Activated CD8-positive, alpha-beta T cell treated with anti-CD3 and anti-CD28 coated beads for 36 hours (primary cell): ENCODE measurements around the gene PSMA3. TPM values are rescaled to one million over a fixed set of nuclear protein-coding genes. Genes with fewer than 3 reads are reported as not detected.
A peak's percentile ranks its signal among the peaks of the same experiment; 100 is the strongest.

Source experiments
- ATAC-seq: fragments of 200-7000 bp; cut with Tn5 transposase; one replicate; pipeline ENCODE4 v1.10.0; 2021; ENCODE audit warnings: mild to moderate bottlenecking, moderate library complexity
- CTCF ChIA-PET: fragments of 350-600 bp; sonication (Branson Sonifier 250); formaldehyde crosslinking; loops from one replicate; lab custom pipeline; 2021; ENCODE audit warnings: antibody characterized with exemption; lab: Charles Lee
- POLR2A ChIA-PET: fragments of 350-600 bp; sonication (Branson Sonifier 250); formaldehyde crosslinking; loops from one replicate; lab custom pipeline; 2021; ENCODE audit warnings: antibody characterized with exemption; lab: Charles Lee
- DNase-seq: peaks from one replicate; pipeline ENCODE4 v3.0.0-alpha.2; 2020
- H3K27ac Mint-ChIP-seq: one replicate; pipeline ENCODE4 v1.8.0; 2021; ENCODE audit warnings: mild to moderate bottlenecking, mixed read lengths
- H3K27me3 Mint-ChIP-seq: one replicate; pipeline ENCODE4 v1.8.0; 2021; ENCODE audit warnings: mixed read lengths
- H3K36me3 Mint-ChIP-seq: one replicate; pipeline ENCODE4 v1.8.0; 2021; ENCODE audit warnings: low read depth, mixed read lengths
- H3K4me1 Mint-ChIP-seq: one replicate; pipeline ENCODE4 v1.8.0; 2021; ENCODE audit warnings: low read depth, mixed read lengths
- H3K4me3 Mint-ChIP-seq: one replicate; pipeline ENCODE4 v1.8.0; 2021; ENCODE audit warnings: mild to moderate bottlenecking, moderate library complexity, mixed read lengths
- H3K9me3 Mint-ChIP-seq: one replicate; pipeline ENCODE4 v1.8.0; 2021; ENCODE audit warnings: mixed read lengths
- CTCF ChIP-seq: fragments of 200-600 bp; IDR thresholded peaks from one replicate; pipeline ENCODE4 v1.8.0; 2022; ENCODE audit warnings: antibody characterized with exemption, mild to moderate bottlenecking
- intact Hi-C: fragments of 100-400 bp; cut with micrococcal nuclease; formaldehyde crosslinking; loops from one replicate; pipeline ENCODE4 v1.10.0; 2022
- total RNA-seq, 2 experiments: library from RNA; stranded (reverse); gene quantifications; one replicate each; pipeline ENCODE4 v1.2.3, GENCODE V29; 2021

PSMA3 gene
- total RNA-seq, 2 experiments from 2014 or later, result 378 to 401 TPM

- Mint-ChIP-seq H3K27ac (peak overlapping the region; percentile 96), H3K27me3 (no peaks in the 10 kb centered on the region), H3K4me1 (peaks cover 63% of the 10 kb centered on the region), H3K9me3 (no peaks in the 10 kb centered on the region), H3K36me3 (peaks cover 76% of the 10 kb centered on the region), H3K4me3 (peak overlapping the region; percentile 59)
- ATAC-seq (no peak), DNase-seq (no peak)
- CTCF ChIA-PET, result no interaction called here
- no peak for TF ChIP-seq CTCF
- intact Hi-C loops, result loop anchor here (5.0 kb wide), 1 partner anchor 35 kb away; no protein-coding TSS in a partner anchor
- POLR2A ChIA-PET, result interaction anchor here (0.6 to 1.1 kb wide), 2 partner anchors 12 to 13 kb away, joined by 4 read pairs; no protein-coding TSS in a partner anchor
These were observed 37.3 kb downstream of the PSMA3 start for GRCh38 chr14:58281969-58282368.

GRCh38 chr14:58282925-58283593 lies 38.4 kb downstream of the PSMA3 start:
- Mint-ChIP-seq H3K9me3 (no peaks in the 10 kb centered on the region), H3K4me1 (peaks cover 68% of the 10 kb centered on the region), H3K27ac (peak overlapping the region; percentile 11)

GRCh38 chr14:58283730-58284129 lies 39.1 kb downstream of the PSMA3 start:
- intact Hi-C loops, result loop anchor here (5.0 kb wide), 1 partner anchor 36 kb away; no protein-coding TSS in a partner anchor
- Mint-ChIP-seq H3K36me3 (peaks cover 80% of the 10 kb centered on the region), H3K4me3 (no peak overlapping the region), H3K27ac (peak overlapping the region; percentile 21), H3K9me3 (no peaks in the 10 kb centered on the region), H3K4me1 (peaks cover 72% of the 10 kb centered on the region), H3K27me3 (no peaks in the 10 kb centered on the region)
- ChIA-PET CTCF (no interaction called here), POLR2A (interaction anchor here (0.9 to 1.5 kb wide), 3 partner anchors 11 to 20 kb away, joined by 4 to 7 read pairs (median 4); partner anchors contain the start of gene ARID4A)
- no peak for TF ChIP-seq CTCF
- ATAC-seq (no peak), DNase-seq (no peak)

More at GRCh38 chr14:58282925-58283593, 38.4 kb downstream of the PSMA3 start:
- intact Hi-C loops, result loop anchor here (5.0 kb wide), 1 partner anchor 36 kb away; no protein-coding TSS in a partner anchor
- H3K27me3 Mint-ChIP-seq, result no peaks in the 10 kb centered on the region
- CTCF ChIA-PET, result no interaction called here
- ATAC-seq (no peak), DNase-seq (no peak)
- TF ChIP-seq CTCF, result no peak
- no peak overlapping the region for H3K4me3 Mint-ChIP-seq
- POLR2A ChIA-PET, result interaction anchor here (0.9 to 1.5 kb wide), 3 partner anchors 12 to 19 kb away, joined by 4 to 7 read pairs (median 4); partner anchors contain the start of gene ARID4A
- peaks cover 78% of the 10 kb centered on the region for H3K36me3 Mint-ChIP-seq

GRCh38 chr14:58285132-58285531 lies 40.5 kb downstream of the PSMA3 start:
- Mint-ChIP-seq H3K27ac (peak overlapping the region; percentile 60), H3K4me1 (peaks cover 78% of the 10 kb centered on the region), H3K27me3 (no peaks in the 10 kb centered on the region), H3K36me3 (peaks cover 80% of the 10 kb centered on the region), H3K4me3 (no peak overlapping the region), H3K9me3 (no peaks in the 10 kb centered on the region)
- intact Hi-C loops, result no loop called here
- ChIA-PET CTCF (no interaction called here), POLR2A (interaction anchor here (1.2 kb wide), 1 partner anchor 13 kb away, joined by 3 read pairs; the partner anchor contains the start of gene ARID4A)
- no peak for TF ChIP-seq CTCF
- DNase-seq, result no peak
- no peak for ATAC-seq

GRCh38 chr14:58287607-58288042 lies 43.0 kb downstream of the PSMA3 start:
- peak overlapping the region; percentile 59 for H3K27ac Mint-ChIP-seq
- no peaks in the 10 kb centered on the region for H3K9me3 Mint-ChIP-seq
- peaks cover 67% of the 10 kb centered on the region for H3K4me1 Mint-ChIP-seq
- DNase-seq (no peak), ATAC-seq (no peak)
- ChIA-PET POLR2A (interaction anchor here (0.6 to 2.8 kb wide), 2 partner anchors 11 to 728 kb away, joined by 3 to 13 read pairs; partner anchors contain the start of gene ARID4A), CTCF (no interaction called here)
- no peaks in the 10 kb centered on the region for H3K27me3 Mint-ChIP-seq
- no peak overlapping the region for H3K4me3 Mint-ChIP-seq
- H3K36me3 Mint-ChIP-seq, result peaks cover 68% of the 10 kb centered on the region
- no peak for TF ChIP-seq CTCF
- intact Hi-C loops, result no loop called here
